Pons (tissue), 1 donor: ENCODE measurements around the gene TARS3.

Experiments used
- DNase-seq: peaks from one replicate; pipeline ENCODE4 v3.0.0-alpha.2; 2016; ENCODE audit warnings: low spot score

TARS3 gene

GRCh38 chr15:101604124-101604874 is 120.0 kb downstream of the TARS3 start:
- no peak for DNase-seq
